Activated naive CD4-positive, alpha-beta T cell treated with anti-CD3 and anti-CD28 coated beads for 36 hours (primary cell): ENCODE results near the gene MMRN2. TPM values are rescaled to one million over a fixed set of nuclear protein-coding genes. Genes with fewer than 3 reads are reported as not detected.
"Not testable (repeated sequence)": the region's sequence is repeated elsewhere in the genome, so short reads cannot be mapped to it uniquely, and the experiment has no call there.

Experiments used
- CTCF ChIA-PET: fragments of 350-600 bp; sonication (Branson Sonifier 250); formaldehyde crosslinking; loops from one replicate; lab custom pipeline; 2021; ENCODE audit warnings: antibody characterized with exemption; lab: Charles Lee
- DNase-seq: peaks from one replicate; pipeline ENCODE4 v3.0.0-alpha.2; 2020
- H3K27ac Mint-ChIP-seq: one replicate; pipeline ENCODE4 v1.8.0; 2021; ENCODE audit warnings: mild to moderate bottlenecking, mixed read lengths
- H3K27me3 Mint-ChIP-seq: one replicate; pipeline ENCODE4 v1.8.0; 2021; ENCODE audit warnings: low read depth, mixed read lengths
- H3K36me3 Mint-ChIP-seq: one replicate; pipeline ENCODE4 v1.8.0; 2021; ENCODE audit warnings: low read depth, mixed read lengths
- H3K4me1 Mint-ChIP-seq: one replicate; pipeline ENCODE4 v1.8.0; 2021; ENCODE audit warnings: low read depth, mixed read lengths
- H3K4me3 Mint-ChIP-seq: one replicate; pipeline ENCODE4 v1.8.0; 2021; ENCODE audit warnings: mild to moderate bottlenecking, moderate library complexity, mixed read lengths
- H3K9me3 Mint-ChIP-seq: one replicate; pipeline ENCODE4 v1.8.0; 2021; ENCODE audit warnings: mixed read lengths
- intact Hi-C: fragments of 100-400 bp; cut with micrococcal nuclease; formaldehyde crosslinking; loops from one replicate; pipeline ENCODE4 v1.15.1; 2023
- total RNA-seq, 2 experiments: library from RNA; stranded (reverse); gene quantifications; one replicate each; pipeline ENCODE4 v1.2.3, GENCODE V29; 2021

MMRN2 gene
- total RNA-seq, 2 experiments from 2014 or later, result not detected

DNA sequence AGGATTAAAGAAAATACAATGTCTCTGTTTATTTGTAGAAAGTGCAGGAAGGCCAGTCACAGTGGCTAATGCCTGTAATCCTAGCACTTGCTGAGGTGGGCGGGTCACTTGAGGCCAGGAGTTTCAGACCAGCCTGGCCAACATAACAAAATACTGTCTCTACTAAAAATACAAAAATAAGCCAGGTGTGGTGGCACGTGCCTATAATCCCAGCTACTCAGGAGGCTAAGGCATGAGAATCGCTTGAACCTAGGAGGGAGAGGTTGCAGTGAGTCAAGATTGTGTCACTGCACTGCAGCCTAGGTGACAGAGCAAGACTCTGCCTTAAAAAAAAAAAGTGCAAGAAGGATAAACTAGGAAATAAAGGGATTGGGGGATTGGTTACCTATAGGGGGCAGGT is 21.0 kb upstream of the MMRN2 start:
- H3K27ac Mint-ChIP-seq, intact Hi-C loops, CTCF ChIA-PET: not testable (repeated sequence)

DNA sequence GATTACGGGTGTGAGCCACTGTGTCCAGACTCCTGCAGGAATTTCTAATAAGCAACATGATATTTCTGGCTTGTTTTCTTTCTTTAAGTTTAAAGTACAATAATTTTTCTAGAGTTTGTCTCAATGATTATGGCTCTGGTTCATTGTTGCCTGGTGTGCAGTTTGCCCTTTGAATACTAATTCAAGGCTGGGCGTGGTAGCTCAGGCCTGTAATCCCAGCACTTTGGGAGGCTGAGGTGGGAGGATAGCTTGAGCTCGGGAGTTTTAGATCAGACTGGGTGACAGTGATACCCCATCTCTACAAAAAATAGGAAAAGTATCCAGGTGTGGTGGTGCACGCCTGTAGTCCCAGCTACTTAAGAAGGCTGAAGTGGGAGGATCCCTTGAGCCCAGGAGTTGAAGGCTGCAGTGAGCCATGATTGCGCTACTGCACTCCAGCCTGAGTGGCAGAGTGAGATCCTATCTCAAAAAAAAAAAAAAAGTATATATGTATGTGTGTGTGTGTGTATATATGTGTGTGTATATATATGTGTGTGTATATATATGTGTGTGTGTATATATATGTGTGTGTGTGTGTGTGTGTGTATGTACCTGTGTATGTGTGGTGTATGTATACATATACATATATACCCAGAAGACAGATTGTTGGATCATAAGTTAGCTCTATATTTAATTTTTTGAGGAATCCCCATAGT is 19.1 kb upstream of the MMRN2 start:
- Mint-ChIP-seq H3K27me3 (no peaks in the 10 kb centered on the region), H3K36me3 (no peaks in the 10 kb centered on the region), H3K4me3 (no peak overlapping the region), H3K4me1 (peaks cover 6% of the 10 kb centered on the region), H3K9me3 (no peaks in the 10 kb centered on the region), H3K27ac (no peak overlapping the region)
- CTCF ChIA-PET, result interaction anchor here (0.9 to 1.2 kb wide), 2 partner anchors 26 to 38 kb away, joined by 4 to 8 read pairs; no protein-coding TSS in a partner anchor
- DNase-seq, result no peak
- intact Hi-C loops, result no loop called here

More for the DNA sequence above, 21.0 kb upstream of the MMRN2 start:
- DNase-seq, H3K4me1 Mint-ChIP-seq, H3K4me3 Mint-ChIP-seq, H3K36me3 Mint-ChIP-seq, H3K27me3 Mint-ChIP-seq, H3K9me3 Mint-ChIP-seq: not testable (repeated sequence)

DNA sequence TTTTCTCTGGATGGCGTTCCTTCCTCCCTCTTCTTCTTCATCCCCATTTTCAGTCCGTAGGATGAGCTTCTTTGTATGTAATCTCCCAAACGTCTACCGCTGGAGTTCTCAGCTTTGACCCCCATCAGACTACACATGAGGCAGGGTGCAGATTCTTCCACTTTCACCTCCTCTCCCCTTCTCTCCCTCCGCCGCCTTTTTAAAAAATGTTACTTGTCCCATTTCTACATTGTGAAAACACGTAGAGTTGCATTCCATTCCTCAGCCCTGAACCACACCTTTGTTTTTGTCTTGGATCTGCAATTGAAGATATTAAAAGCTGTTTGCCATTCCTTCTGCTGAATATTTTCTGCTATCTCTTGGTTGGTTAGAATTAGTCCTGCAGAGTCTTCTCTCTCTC is 17.1 kb upstream of the MMRN2 start:
- intact Hi-C loops, result loop anchor here (5.0 kb wide), 2 partner anchors 452 to 572 kb away; partner anchors contain the start of gene WAPL
- DNase-seq, result no peak
- Mint-ChIP-seq H3K27me3 (no peaks in the 10 kb centered on the region), H3K27ac (no peak overlapping the region), H3K4me1 (peaks cover 16% of the 10 kb centered on the region), H3K4me3 (no peak overlapping the region), H3K36me3 (no peaks in the 10 kb centered on the region), H3K9me3 (no peaks in the 10 kb centered on the region)
- CTCF ChIA-PET, result no interaction called here

DNA sequence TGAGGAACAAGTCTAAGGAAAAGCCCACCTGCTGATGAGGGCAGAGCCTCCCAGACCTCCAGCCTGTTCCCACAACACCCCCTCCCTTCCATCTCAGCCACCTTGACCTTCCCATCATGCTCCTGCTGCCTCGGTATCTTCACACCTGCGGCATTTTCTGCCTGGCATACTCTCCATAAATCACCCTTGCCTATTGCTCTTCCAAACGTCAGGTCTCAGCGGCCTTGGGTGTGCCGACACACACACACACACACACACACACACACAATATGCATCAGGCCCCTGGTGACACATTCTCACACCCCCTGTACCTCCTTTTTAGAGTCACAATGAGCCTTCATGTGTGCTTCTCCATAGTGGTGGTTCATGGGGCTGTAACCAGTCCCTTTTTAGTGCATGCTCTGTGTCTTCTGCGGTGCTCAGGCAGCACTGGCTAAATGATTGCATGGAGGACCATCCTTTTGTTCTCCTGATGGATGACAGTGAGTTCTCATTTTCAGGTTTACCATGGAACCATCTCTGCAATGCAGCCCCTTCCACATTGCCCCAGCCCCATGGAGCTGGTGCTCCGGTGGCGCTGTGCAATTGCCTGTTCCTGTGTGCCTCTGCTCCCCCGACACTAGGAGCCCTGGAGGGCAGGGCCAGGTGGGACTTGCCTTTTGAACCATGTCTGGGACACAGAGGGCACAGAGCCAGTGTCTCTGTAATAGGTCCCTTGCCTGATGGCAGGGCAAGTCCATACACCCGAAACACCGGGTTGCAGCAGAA is 15.4 kb upstream of the MMRN2 start:
- Mint-ChIP-seq H3K4me3 (peak overlapping the region; percentile 17), H3K9me3 (no peaks in the 10 kb centered on the region), H3K27me3 (no peaks in the 10 kb centered on the region), H3K36me3 (no peaks in the 10 kb centered on the region), H3K4me1 (peaks cover 24% of the 10 kb centered on the region), H3K27ac (no peak overlapping the region)
- DNase-seq, result no peak
- CTCF ChIA-PET, result no interaction called here
- intact Hi-C loops, result loop anchor here (5.0 kb wide), 2 partner anchors 450 to 570 kb away; partner anchors contain the start of gene WAPL

DNA sequence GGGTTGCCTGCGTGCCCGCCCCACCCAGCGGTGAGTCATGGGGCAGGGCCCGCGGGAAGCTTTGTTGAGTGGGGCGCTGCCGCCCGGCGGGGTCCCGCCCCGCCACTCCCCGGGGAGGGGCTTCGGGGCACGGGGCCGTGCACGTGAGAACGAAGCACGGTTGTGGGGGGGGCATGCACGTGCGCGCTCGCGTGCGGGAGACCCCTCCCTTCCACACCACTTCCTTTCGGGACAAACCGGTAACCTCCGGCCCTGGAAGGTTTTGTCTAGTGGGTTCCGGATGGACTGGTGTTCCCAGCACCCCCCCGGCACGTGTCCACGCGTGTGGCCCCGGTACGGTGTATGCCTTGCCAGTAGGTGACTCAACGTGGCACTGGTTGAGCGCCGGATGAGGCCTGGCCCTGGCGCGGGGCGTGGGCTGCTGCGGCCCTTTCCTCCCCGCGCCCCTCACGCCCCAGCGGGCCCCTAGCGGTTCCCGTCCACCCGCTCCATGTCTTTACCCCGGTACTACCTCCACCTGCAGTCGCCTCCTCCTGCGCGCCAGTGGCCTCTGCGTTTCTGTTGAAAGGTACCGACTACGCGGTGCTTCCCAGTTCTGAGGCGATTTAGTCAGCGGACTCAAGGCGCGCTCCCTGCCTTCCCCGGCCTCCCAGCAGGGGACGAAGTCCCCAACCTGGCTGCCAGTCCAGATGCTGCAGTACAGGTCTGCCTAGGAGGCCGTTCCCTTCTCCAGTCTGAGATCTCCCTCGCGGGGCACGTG is 14.0 kb upstream of the MMRN2 start:
- CTCF ChIA-PET, result interaction anchor here (1.0 to 1.1 kb wide), 3 partner anchors 11 to 126 kb away, joined by 3 to 4 read pairs (median 3); no protein-coding TSS in a partner anchor
- no peaks in the 10 kb centered on the region for H3K9me3 Mint-ChIP-seq
- peak overlapping the region; percentile 72 for H3K4me3 Mint-ChIP-seq
- H3K36me3 Mint-ChIP-seq, result no peaks in the 10 kb centered on the region
- intact Hi-C loops, result loop anchor here (1.0 to 5.0 kb wide), 4 partner anchors 113 to 569 kb away; partner anchors contain the start of genes GLUD1 and WAPL
- H3K4me1 Mint-ChIP-seq, result peaks cover 35% of the 10 kb centered on the region
- H3K27me3 Mint-ChIP-seq, result no peaks in the 10 kb centered on the region
- peak; percentile 83 for DNase-seq
- H3K27ac Mint-ChIP-seq, result peak overlapping the region; percentile 56

DNA sequence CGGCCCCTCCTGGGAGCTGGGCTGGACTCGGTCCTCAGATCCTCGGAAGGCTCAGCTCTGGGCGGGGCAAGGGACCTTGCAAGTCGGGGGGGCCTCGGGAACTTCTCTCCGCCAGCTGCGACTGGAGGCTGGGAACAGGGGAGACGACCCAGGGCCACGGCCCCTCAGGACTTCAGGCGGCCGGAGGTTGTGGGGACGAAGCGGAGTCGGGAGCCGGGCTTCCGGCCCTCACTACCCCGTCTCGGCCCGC is 13.5 kb upstream of the MMRN2 start:
- peak overlapping the region; percentile 66 for H3K4me3 Mint-ChIP-seq
- no peaks in the 10 kb centered on the region for H3K36me3 Mint-ChIP-seq
- peaks cover 41% of the 10 kb centered on the region for H3K4me1 Mint-ChIP-seq
- no peaks in the 10 kb centered on the region for H3K9me3 Mint-ChIP-seq
- no peaks in the 10 kb centered on the region for H3K27me3 Mint-ChIP-seq
- intact Hi-C loops, result loop anchor here (1.0 to 5.0 kb wide), 4 partner anchors 113 to 569 kb away; partner anchors contain the start of genes GLUD1 and WAPL
- CTCF ChIA-PET, result interaction anchor here (1.0 to 1.1 kb wide), 3 partner anchors 10 to 126 kb away, joined by 3 to 4 read pairs (median 3); no protein-coding TSS in a partner anchor
- H3K27ac Mint-ChIP-seq, result no peak overlapping the region
- DNase-seq, result no peak

DNA sequence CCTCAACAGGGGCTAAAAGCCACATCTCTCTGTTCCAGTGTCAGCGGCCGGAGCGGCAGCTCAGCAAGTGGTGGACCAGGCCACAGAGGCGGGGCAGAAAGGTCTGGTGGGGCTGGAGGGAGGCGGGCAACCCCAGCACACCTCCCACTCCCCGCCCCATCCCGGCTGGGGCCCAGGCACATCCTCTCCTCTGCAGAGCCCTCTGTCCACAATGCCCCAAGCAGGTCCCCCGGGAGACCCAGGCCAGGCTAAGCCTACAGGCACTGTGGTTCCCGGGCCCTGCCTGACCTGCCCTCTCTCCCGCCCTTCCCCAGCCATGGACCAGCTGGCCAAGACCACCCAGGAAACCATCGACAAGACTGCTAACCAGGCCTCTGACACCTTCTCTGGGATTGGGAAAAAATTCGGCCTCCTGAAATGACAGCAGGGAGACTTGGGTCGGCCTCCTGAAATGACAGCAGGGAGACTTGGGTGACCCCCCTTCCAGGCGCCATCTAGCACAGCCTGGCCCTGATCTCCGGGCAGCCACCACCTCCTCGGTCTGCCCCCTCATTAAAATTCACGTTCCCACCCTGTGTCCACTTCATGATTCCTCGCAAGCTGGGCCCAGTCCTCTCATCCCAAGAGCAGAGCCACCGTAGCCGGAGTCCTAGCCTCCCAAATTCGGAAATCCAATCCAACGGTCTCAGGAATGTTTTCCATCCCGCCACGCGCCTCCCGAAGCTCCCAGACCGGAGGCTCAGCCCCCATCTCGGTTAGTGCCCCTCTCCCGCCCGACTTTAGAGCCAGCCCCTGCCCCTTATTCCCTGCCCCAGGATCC is 13.0 kb upstream of the MMRN2 start:
- H3K27ac Mint-ChIP-seq, result no peak overlapping the region
- no peaks in the 10 kb centered on the region for H3K27me3 Mint-ChIP-seq
- CTCF ChIA-PET, result interaction anchor here (0.6 to 1.1 kb wide), 5 partner anchors 10 to 411 kb away, joined by 3 to 6 read pairs (median 3); no protein-coding TSS in a partner anchor
- H3K4me3 Mint-ChIP-seq, result peak overlapping the region; percentile 66
- H3K4me1 Mint-ChIP-seq, result peaks cover 46% of the 10 kb centered on the region
- no peak for DNase-seq
- H3K36me3 Mint-ChIP-seq, result no peaks in the 10 kb centered on the region
- H3K9me3 Mint-ChIP-seq, result no peaks in the 10 kb centered on the region
- intact Hi-C loops, result loop anchor here (5.0 kb wide), 2 partner anchors 448 to 568 kb away; partner anchors contain the start of gene WAPL

DNA sequence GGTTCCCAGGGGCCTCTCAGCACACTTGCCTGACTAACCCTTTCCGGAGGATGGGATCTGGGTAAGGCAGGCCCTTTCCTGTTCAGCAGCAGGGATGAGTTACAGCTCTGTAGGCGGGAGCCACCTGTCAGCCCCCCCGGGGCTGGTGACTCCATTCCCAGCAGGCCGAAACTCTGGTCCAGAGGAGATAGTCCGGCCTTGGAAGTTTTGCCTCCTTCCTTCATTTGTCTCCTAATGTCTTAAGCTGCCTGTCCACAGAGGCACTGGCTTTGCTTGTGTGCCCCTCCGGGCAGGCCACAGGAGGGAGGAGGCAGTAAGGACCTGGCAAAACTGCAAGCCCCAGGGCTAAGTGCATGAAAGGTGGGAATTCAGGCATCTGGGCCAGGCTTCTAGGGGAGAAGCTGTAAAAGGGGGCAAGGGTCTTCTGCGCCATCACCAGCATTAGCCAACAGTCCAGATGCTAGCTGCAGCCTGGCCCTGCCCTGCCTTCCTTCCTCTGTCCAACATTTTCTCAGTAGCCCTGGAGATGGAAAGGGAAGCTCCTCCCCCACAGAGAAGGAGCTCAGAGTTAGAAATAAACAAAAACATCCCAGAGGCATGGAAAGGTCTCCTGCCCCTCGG is 12.1 kb upstream of the MMRN2 start:
- Mint-ChIP-seq H3K27me3 (no peaks in the 10 kb centered on the region), H3K9me3 (no peaks in the 10 kb centered on the region), H3K27ac (no peak overlapping the region), H3K36me3 (no peaks in the 10 kb centered on the region), H3K4me3 (peak overlapping the region; percentile 10), H3K4me1 (peaks cover 46% of the 10 kb centered on the region)
- CTCF ChIA-PET, result interaction anchor here (0.6 to 1.2 kb wide), 4 partner anchors 31 to 410 kb away, joined by 3 to 6 read pairs (median 4); no protein-coding TSS in a partner anchor
- no peak for DNase-seq
- intact Hi-C loops, result loop anchor here (5.0 kb wide), 2 partner anchors 447 to 567 kb away; partner anchors contain the start of gene WAPL

DNA sequence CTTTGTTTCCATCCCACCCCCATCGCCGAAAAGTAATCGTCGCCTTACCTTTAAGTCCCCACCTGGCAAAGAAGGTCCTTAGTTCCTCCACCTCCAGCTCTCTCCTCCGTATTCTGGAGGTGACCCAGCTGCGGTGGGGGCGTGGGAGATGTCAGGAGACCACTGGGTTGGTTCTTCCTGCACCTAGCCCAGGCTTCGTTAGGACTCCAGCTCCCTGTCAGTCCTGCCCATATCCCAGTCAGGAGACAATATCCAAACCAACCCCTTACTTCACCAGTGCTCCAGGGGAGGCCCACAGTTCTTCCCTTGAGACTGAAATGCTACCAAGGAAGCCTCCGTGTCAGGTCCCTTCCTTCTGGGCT is 11.6 kb upstream of the MMRN2 start:
- intact Hi-C loops, result no loop called here

DNA sequence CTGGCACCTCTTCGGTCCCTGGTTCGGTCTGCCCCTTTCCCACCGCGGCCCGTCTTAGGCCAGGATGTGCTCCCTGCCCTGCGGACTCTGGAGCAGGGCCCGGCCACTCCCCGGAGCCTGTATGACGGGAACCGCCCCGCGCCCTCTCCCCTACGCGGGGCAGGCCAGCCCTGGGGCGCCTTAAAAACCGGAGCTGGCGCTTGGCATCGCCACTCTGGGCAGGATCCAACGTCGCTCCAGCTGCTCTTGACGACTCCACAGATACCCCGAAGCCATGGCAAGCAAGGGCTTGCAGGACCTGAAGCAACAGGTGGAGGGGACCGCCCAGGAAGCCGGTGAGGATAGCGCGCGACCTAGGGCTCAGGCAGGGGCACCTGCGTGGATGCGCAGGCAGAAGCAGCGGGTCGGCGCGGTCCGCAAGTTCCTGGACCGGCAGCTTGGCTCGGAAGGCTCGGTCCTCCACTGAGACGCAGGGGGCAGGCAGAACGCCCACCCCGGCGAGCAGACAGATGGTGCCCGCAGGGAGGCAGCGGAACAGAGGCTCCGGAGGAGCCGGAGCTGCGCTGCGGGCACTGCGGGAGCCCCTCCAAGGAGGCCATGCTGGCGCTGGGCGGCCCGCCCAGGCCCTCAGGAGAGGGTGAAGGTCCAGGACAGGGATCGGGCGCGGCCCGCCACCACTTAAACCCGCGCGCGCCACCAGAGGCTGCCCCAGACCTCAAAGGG is 11.0 kb upstream of the MMRN2 start, which contains the start of gene ADIRF:
Gene ADIRF, plus strand, starts transcription at position 212 of the 723 bp plus-strand sequence. Its CDS starts 63 bp downstream, at position 275.
- peak within 1 kb of the TSS; percentile 9 for H3K4me3 Mint-ChIP-seq
- intact Hi-C loops, result no loop called here
- H3K27ac Mint-ChIP-seq, result no peak within 1 kb of the TSS

More for the DNA sequence above, 11.6 kb upstream of the MMRN2 start:
- Mint-ChIP-seq H3K4me3 (peak overlapping the region; percentile 9), H3K4me1 (peaks cover 46% of the 10 kb centered on the region), H3K27ac (no peak overlapping the region), H3K9me3 (no peaks in the 10 kb centered on the region), H3K27me3 (no peaks in the 10 kb centered on the region), H3K36me3 (no peaks in the 10 kb centered on the region)
- CTCF ChIA-PET, result interaction anchor here (1.1 to 1.2 kb wide), 2 partner anchors 32 to 257 kb away, joined by 3 to 4 read pairs; no protein-coding TSS in a partner anchor
- DNase-seq, result no peak

More for the DNA sequence above, 11.0 kb upstream of the MMRN2 start, which contains the start of gene ADIRF:
- Mint-ChIP-seq H3K36me3 (no peaks in the 10 kb centered on the region), H3K4me1 (peaks cover 46% of the 10 kb centered on the region), H3K27me3 (no peaks in the 10 kb centered on the region), H3K9me3 (no peaks in the 10 kb centered on the region)
- DNase-seq, result no peak
- CTCF ChIA-PET, result interaction anchor here (1.1 to 2.8 kb wide), 3 partner anchors 25 to 256 kb away, joined by 3 to 10 read pairs (median 4); no protein-coding TSS in a partner anchor
